Erythroblast (primary cell): ENCODE results near the gene CEL.

ENCODE experiments used
- GATA1 ChIP-seq: IDR thresholded peaks from 2 replicates; pipeline ENCODE4 v1.6.1; 2011; ENCODE audit warnings: low read depth, mild to moderate bottlenecking, control low read depth, low read length, moderate library complexity
- POLR2A ChIP-seq: IDR thresholded peaks from 2 replicates; pipeline ENCODE4 v1.6.1; 2011; ENCODE audit warnings: mild to moderate bottlenecking, low read length

GRCh38 chr9:133014696-133015095 is 47.1 kb upstream of the CEL start:
- TF ChIP-seq POLR2A, result no peak
- TF ChIP-seq GATA1, result no peak
